EH (cell line): ENCODE measurements around the gene SPI1.

Experiments
- DNase-seq: peaks from one replicate; pipeline ENCODE4 v3.0.0-alpha.2; 2015; ENCODE audit warnings: low read depth

The SPI1 gene

GRCh38 chr11:47388697-47389576 lies 10.6 kb upstream of the SPI1 start:
- no peak for DNase-seq

GRCh38 chr11:47387944-47388696 lies 9.8 kb upstream of the SPI1 start:
- no peak for DNase-seq

- no peak for DNase-seq
Measured at GRCh38 chr11:47384498-47384897, 6.2 kb upstream of the SPI1 start.

GRCh38 chr11:47383071-47383470 lies 4.7 kb upstream of the SPI1 start:
- no peak for DNase-seq

GRCh38 chr11:47380078-47380477 lies 1.7 kb upstream of the SPI1 start:
- no peak for DNase-seq

GRCh38 chr11:47379317-47379716 lies 970 bp upstream of the SPI1 start:
- no peak for DNase-seq

GRCh38 chr11:47378836-47379170 lies 456 bp upstream of the SPI1 start:
- DNase-seq: no peak

GRCh38 chr11:47377571-47378009 lies 757 bp downstream of the SPI1 start:
- no peak for DNase-seq

- no peak for DNase-seq
Measured at GRCh38 chr11:47376525-47377371, 1.6 kb downstream of the SPI1 start.

- no peak for DNase-seq
Measured at GRCh38 chr11:47376107-47376524, 2.2 kb downstream of the SPI1 start.

GRCh38 chr11:47375546-47376085 lies 2.7 kb downstream of the SPI1 start:
- no peak for DNase-seq

GRCh38 chr11:47375020-47375419 lies 3.3 kb downstream of the SPI1 start:
- DNase-seq: no peak

GRCh38 chr11:47374720-47375019 lies 3.7 kb downstream of the SPI1 start:
- no peak for DNase-seq

- peak; percentile 73 for DNase-seq
Measured at GRCh38 chr11:47373876-47374719, 4.2 kb downstream of the SPI1 start.

- DNase-seq: no peak
Measured at GRCh38 chr11:47372422-47372821, 5.9 kb downstream of the SPI1 start.

- DNase-seq: no peak
Measured at GRCh38 chr11:47369676-47370075, 8.7 kb downstream of the SPI1 start.

GRCh38 chr11:47366020-47366490 lies 12.3 kb downstream of the SPI1 start:
- DNase-seq: no peak

- DNase-seq: no peak
Measured at GRCh38 chr11:47361419-47361818, 16.9 kb downstream of the SPI1 start.

- DNase-seq: no peak
Measured at GRCh38 chr11:47360341-47360740, 18.0 kb downstream of the SPI1 start.

- no peak for DNase-seq
Measured at GRCh38 chr11:47359586-47359985, 18.8 kb downstream of the SPI1 start.

GRCh38 chr11:47359162-47359561 lies 19.2 kb downstream of the SPI1 start:
- DNase-seq: no peak
